Pons (tissue), 1 donor: ENCODE measurements around the gene GPC3.

Source experiments
- DNase-seq: peaks from one replicate; pipeline ENCODE4 v3.0.0-alpha.2; 2016; ENCODE audit warnings: low spot score

GPC3 gene

GRCh38 chrX:133926809-133927208, 58.6 kb downstream of the GPC3 start:
- DNase-seq, result no peak

GRCh38 chrX:133926099-133926498, 59.3 kb downstream of the GPC3 start:
- no peak for DNase-seq

- DNase-seq, result no peak
Measured at GRCh38 chrX:133924548-133924947, 60.8 kb downstream of the GPC3 start.

GRCh38 chrX:133923548-133923947, 61.8 kb downstream of the GPC3 start:
- DNase-seq, result no peak

GRCh38 chrX:133923113-133923512, 62.3 kb downstream of the GPC3 start:
- DNase-seq, result no peak

- DNase-seq, result no peak
Measured at GRCh38 chrX:133922390-133922771, 63.0 kb downstream of the GPC3 start.

GRCh38 chrX:133921764-133922389, 63.5 kb downstream of the GPC3 start:
- peak; percentile 7 for DNase-seq

GRCh38 chrX:133921086-133921485, 64.3 kb downstream of the GPC3 start:
- no peak for DNase-seq

GRCh38 chrX:133918361-133918771, 67.0 kb downstream of the GPC3 start:
- no peak for DNase-seq

GRCh38 chrX:133916984-133917722, 68.2 kb downstream of the GPC3 start:
- no peak for DNase-seq

GRCh38 chrX:133913658-133914388, 71.6 kb downstream of the GPC3 start:
- DNase-seq, result no peak

- no peak for DNase-seq
Measured at GRCh38 chrX:133913009-133913408, 72.4 kb downstream of the GPC3 start.

- DNase-seq, result no peak
Measured at GRCh38 chrX:133911825-133912495, 73.4 kb downstream of the GPC3 start.

- no peak for DNase-seq
Measured at GRCh38 chrX:133910539-133910938, 74.9 kb downstream of the GPC3 start.

GRCh38 chrX:133909888-133910287, 75.5 kb downstream of the GPC3 start:
- DNase-seq, result no peak

GRCh38 chrX:133908223-133908955, 77.0 kb downstream of the GPC3 start:
- DNase-seq, result no peak

- DNase-seq, result no peak
Measured at GRCh38 chrX:133907606-133908005, 77.8 kb downstream of the GPC3 start.

GRCh38 chrX:133905305-133905704, 80.1 kb downstream of the GPC3 start:
- DNase-seq, result no peak

- no peak for DNase-seq
Measured at GRCh38 chrX:133897593-133898163, 87.7 kb downstream of the GPC3 start.

GRCh38 chrX:133892337-133892736, 93.1 kb downstream of the GPC3 start:
- no peak for DNase-seq

- DNase-seq, result no peak
Measured at GRCh38 chrX:133888984-133889383, 96.4 kb downstream of the GPC3 start.
